Naive thymus-derived CD4-positive, alpha-beta T cell (primary cell): Measurements from ENCODE around the gene LIN7B. TPM values are rescaled to one million over a fixed set of nuclear protein-coding genes. Genes with fewer than 3 reads are reported as not detected.

Source experiments
- ATAC-seq: fragments of 150-1000 bp; cut with Tn5 transposase; 2 replicates; pipeline ENCODE4 v1.10.0; 2021; ENCODE audit warnings: mild to moderate bottlenecking, moderate library complexity
- CTCF ChIA-PET: fragments of 350-600 bp; sonication (Branson Sonifier 250); formaldehyde crosslinking; loops from one replicate; lab custom pipeline; 2021; ENCODE audit warnings: antibody characterized with exemption; lab: Charles Lee
- POLR2A ChIA-PET: fragments of 350-600 bp; sonication (Branson Sonifier 250); formaldehyde crosslinking; loops from one replicate; lab custom pipeline; 2021; ENCODE audit warnings: antibody characterized with exemption, inconsistent platforms; lab: Charles Lee
- DNase-seq, 9 donors: peaks; one replicate each; pipeline versions ENCODE4 v3.0.0 to v3.0.0-alpha.2; 2020 to 2022; ENCODE audit warnings: mixed read lengths in 1 of 9
- H3K27ac ChIP-seq: one replicate; pipeline ENCODE4 v1.7.0; 2013; ENCODE audit warnings: mild to moderate bottlenecking, low read depth, low read length, moderate library complexity
- H3K27me3 ChIP-seq, 2 donors: one replicate each; pipeline ENCODE4 v1.7.0; 2013; ENCODE audit warnings: low read length in 2 of 2, mild to moderate bottlenecking in 2 of 2, moderate library complexity in 2 of 2; ENCODE audit not compliant: control insufficient read depth in 2 of 2, insufficient read depth in 2 of 2
- H3K36me3 ChIP-seq, 3 experiments: 1 replicate in 2 of 3; 2 replicates in 1 of 3; pipeline ENCODE4 v1.7.0; 2013; ENCODE audit warnings: low read length in 3 of 3, mild to moderate bottlenecking in 3 of 3, moderate library complexity in 1 of 3; ENCODE audit not compliant: insufficient read depth in 3 of 3, control insufficient read depth in 2 of 3
- H3K4me1 ChIP-seq, 2 donors: one replicate each; pipeline ENCODE4 v1.7.0; 2013; ENCODE audit warnings: low read length in 2 of 2, mild to moderate bottlenecking in 2 of 2, moderate library complexity in 1 of 2; ENCODE audit not compliant: control insufficient read depth in 2 of 2, insufficient read depth in 2 of 2
- H3K4me3 ChIP-seq: 2 replicates; pipeline ENCODE4 v1.7.0; 2013; ENCODE audit warnings: mild to moderate bottlenecking, low read length
- H3K9me3 ChIP-seq, 3 experiments: 1 replicate in 2 of 3; 2 replicates in 1 of 3; pipeline ENCODE4 v1.7.0; 2013; ENCODE audit warnings: low read length in 3 of 3; ENCODE audit not compliant: control insufficient read depth in 2 of 3
- H3K27ac Mint-ChIP-seq, 9 donors: one replicate each; pipeline ENCODE4 v1.8.0; 2020 to 2022; ENCODE audit warnings: mixed read lengths in 9 of 9, mild to moderate bottlenecking in 8 of 9, moderate library complexity in 5 of 9, inconsistent platforms in 2 of 9
- H3K27me3 Mint-ChIP-seq, 5 donors: one replicate each; pipeline ENCODE4 v1.8.0; 2021 to 2022; ENCODE audit warnings: mixed read lengths in 5 of 5, mild to moderate bottlenecking in 1 of 5
- H3K36me3 Mint-ChIP-seq, 5 donors: one replicate each; pipeline ENCODE4 v1.8.0; 2020 to 2022; ENCODE audit warnings: mixed read lengths in 5 of 5, mild to moderate bottlenecking in 3 of 5, inconsistent platforms in 1 of 5
- H3K4me1 Mint-ChIP-seq, 7 donors: one replicate each; pipeline ENCODE4 v1.8.0; 2020 to 2022; ENCODE audit warnings: mixed read lengths in 7 of 7, mild to moderate bottlenecking in 3 of 7, inconsistent platforms in 1 of 7
- H3K4me3 Mint-ChIP-seq, 10 donors: one replicate each; pipeline ENCODE4 v1.8.0; 2020 to 2022; ENCODE audit warnings: mild to moderate bottlenecking in 10 of 10, mixed read lengths in 10 of 10, moderate library complexity in 6 of 10, inconsistent platforms in 2 of 10
- H3K9me3 Mint-ChIP-seq, 11 donors: one replicate each; pipeline ENCODE4 v1.8.0; 2020 to 2022; ENCODE audit warnings: mixed read lengths in 11 of 11, mild to moderate bottlenecking in 4 of 11, inconsistent platforms in 1 of 11, moderate library complexity in 1 of 11
- intact Hi-C, 2 donors: fragments of 100-400 bp; cut with micrococcal nuclease; formaldehyde crosslinking; loops; one replicate each; pipeline ENCODE4 v1.15.1; 2023
- polyA plus RNA-seq, 2 donors: library from polyadenylated mRNA; unstranded; fragments of 300-500 nt; fragmentation: Illumina TruSeq; gene quantifications; one replicate each; pipeline ENCODE4 v1.2.3, GENCODE V29; 2021
- total RNA-seq, 6 experiments: library from RNA in 5 of 6; stranded (reverse) in 5 of 6; gene quantifications; 1 replicate in 5 of 6; 2 replicates in 1 of 6; pipeline ENCODE4 v1.2.3 and lab custom pipeline; 2021 to 2026

The LIN7B gene
- total and polyA plus RNA-seq, 7 experiments from 2014 or later, result 3.7 to 21.7 (median 10.3) TPM

DNA sequence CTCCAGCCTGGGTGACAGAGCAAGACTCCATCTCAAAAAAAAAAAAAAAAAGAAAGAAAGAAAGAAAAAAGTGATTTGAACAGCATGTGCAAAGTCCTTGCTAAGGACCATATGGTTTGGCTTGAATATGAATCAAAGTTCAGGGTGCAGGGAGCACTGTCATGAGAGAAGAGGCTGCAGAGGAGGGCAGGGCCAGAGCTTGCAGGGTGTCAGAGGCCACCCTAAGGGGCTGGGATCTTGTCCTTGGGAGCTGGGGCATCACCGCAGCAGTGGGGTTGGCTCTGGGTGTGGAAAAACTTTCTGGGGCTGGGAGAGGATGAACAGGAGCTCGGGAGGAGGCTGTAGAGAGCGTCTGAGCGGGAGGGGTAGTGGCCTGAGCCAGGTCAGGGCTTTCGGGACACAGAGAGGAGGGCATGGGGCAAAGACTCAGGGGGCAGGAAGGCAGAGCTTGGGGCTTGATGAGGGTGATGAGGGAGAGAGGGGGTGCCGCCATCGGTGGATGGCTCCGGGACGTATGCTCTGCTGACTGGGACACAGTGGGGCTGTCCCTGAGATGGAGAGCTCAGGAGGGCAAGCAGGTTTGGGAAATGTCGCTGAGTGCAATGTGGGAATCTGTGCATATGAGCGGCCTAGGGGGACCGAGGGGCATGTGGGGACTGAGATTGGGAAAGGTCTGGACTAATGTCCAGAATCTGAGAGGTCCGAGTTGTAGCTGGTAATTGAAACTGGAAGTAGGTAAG is 46.5 kb downstream of the LIN7B start:
- CTCF ChIA-PET, result no interaction called here
- Mint-ChIP-seq H3K9me3 (no peaks in the 10 kb centered on the region), H3K36me3 (peaks cover 0 to 4% (median 0%) of the 10 kb centered on the region in 5 donors), H3K4me1 (peaks cover 5 to 12% (median 7%) of the 10 kb centered on the region in 7 donors), H3K27ac (no peak overlapping the region), H3K27me3 (peaks cover 34 to 49% (median 40%) of the 10 kb centered on the region in 5 donors), H3K4me3 (no peak overlapping the region)
- Histone ChIP-seq H3K36me3 (no peaks in the 10 kb centered on the region), H3K27me3 (peaks cover 0 to 12% of the 10 kb centered on the region in 2 donors), H3K4me3 (no peak overlapping the region), H3K27ac (no peak overlapping the region), H3K9me3 (no peaks in the 10 kb centered on the region), H3K4me1 (peaks cover 0 to 7% of the 10 kb centered on the region in 2 donors)
- no peak for DNase-seq
- no peak for ATAC-seq
- intact Hi-C loops, result no loop called here
- POLR2A ChIA-PET, result no interaction called here

DNA sequence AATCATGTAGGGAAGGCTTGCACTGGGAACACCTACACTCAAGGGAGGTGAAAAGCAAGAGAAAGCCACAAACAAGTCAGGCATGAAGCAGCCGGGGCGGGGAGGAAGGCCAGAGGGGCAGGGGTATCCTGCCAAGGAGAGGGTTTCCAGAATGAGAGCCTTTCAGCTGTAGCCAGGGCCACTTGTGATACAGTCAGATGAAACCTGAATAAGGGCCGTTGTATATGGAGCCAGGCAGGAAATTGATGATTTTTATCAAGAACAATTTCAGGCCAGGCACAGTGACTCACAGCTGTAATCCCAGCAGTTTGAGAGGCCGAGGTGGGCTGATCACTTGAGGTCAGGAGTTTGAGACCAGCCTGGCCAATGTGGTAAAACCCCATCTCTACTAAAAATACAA is 47.8 kb downstream of the LIN7B start:
- peaks cover 28 to 47% (median 34%) of the 10 kb centered on the region in 5 donors for H3K27me3 Mint-ChIP-seq
- Histone ChIP-seq H3K36me3 (no peaks in the 10 kb centered on the region), H3K4me3 (no peak overlapping the region), H3K9me3 (no peaks in the 10 kb centered on the region), H3K27me3 (peaks cover 0 to 11% of the 10 kb centered on the region in 2 donors), H3K27ac (no peak overlapping the region), H3K4me1 (peaks cover 0 to 7% of the 10 kb centered on the region in 2 donors)
- POLR2A ChIA-PET, result no interaction called here
- H3K4me1 Mint-ChIP-seq, result peaks cover 5 to 12% (median 7%) of the 10 kb centered on the region in 7 donors
- H3K9me3 Mint-ChIP-seq, result no peaks in the 10 kb centered on the region
- H3K36me3 Mint-ChIP-seq, result peaks cover 0 to 4% (median 0%) of the 10 kb centered on the region in 5 donors
- no peak for ATAC-seq
- no peak for DNase-seq
- H3K4me3 Mint-ChIP-seq, result no peak overlapping the region
- intact Hi-C loops, result no loop called here
- CTCF ChIA-PET, result interaction anchor here (0.6 kb wide), 1 partner anchor 334 kb away, joined by 3 read pairs; no protein-coding TSS in a partner anchor
- H3K27ac Mint-ChIP-seq, result peak overlapping the region in 1 of 9 donors; percentile 51

DNA sequence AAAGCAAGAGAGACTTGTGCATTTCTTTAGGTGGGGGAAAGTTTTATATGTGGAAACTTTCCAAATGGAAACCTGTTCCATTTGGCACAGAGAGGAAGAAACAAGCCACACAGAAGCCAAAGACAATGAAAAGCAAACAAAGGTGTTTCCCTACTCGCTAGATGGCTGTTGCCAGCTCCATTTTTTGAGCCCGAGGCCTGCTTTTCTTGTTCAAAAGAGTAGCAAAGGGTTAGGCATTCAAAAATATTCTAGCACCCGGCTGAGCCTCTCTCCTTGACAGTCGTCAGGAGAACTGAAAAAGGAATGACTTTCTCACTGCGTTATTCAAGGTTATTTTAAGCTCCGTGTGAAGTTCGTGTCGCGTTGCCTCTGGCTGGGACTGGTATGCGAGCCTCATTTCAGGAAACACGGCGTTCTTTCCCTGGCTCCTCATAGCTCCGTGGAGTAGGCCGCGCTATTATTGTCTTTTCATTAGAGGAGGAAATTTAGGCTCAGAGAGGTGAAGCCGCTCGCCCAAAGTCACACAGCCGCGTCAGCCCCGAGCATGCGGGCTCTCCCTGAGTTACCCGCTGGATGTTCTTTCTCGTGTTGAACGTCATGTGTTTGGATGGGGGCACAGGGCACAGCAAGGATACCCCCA is 51.1 kb downstream of the LIN7B start:
- CTCF ChIA-PET, result interaction anchor here (1.9 kb wide), 1 partner anchor 19 kb away, joined by 4 read pairs; no protein-coding TSS in a partner anchor

DNA sequence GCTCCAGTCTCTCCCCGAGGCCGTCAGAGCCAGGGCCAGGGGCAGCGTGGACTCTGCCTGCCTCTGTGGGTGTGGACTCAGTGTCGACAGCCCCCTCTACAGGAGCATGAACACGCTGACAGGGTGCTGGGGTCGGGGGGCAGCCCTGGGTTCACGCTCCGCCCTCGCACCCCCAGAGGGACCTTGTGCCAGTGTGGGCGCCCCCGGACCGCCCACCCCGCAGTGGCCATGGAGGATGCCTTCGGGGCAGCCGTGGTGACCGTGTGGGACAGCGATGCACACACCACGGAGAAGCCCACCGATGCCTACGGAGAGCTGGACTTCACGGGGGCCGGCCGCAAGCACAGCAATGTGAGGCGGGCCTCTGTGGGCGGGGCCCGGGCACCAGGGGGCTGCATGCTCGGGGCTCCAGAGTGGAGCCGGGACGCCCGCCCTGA is 51.7 kb downstream of the LIN7B start:
- Mint-ChIP-seq H3K9me3 (no peaks in the 10 kb centered on the region), H3K27me3 (peaks cover 3 to 13% (median 4%) of the 10 kb centered on the region in 5 donors), H3K4me1 (no peaks in the 10 kb centered on the region), H3K27ac (no peak overlapping the region), H3K4me3 (no peak overlapping the region), H3K36me3 (no peaks in the 10 kb centered on the region)
- ChIA-PET POLR2A (no interaction called here), CTCF (interaction anchor here (1.9 kb wide), 1 partner anchor 19 kb away, joined by 4 read pairs; no protein-coding TSS in a partner anchor)
- intact Hi-C loops, result no loop called here
- no peaks in the 10 kb centered on the region for H3K4me1 ChIP-seq
- no peak for ATAC-seq
- H3K27ac ChIP-seq, result no peak overlapping the region
- H3K36me3 ChIP-seq, result no peaks in the 10 kb centered on the region
- H3K27me3 ChIP-seq, result no peaks in the 10 kb centered on the region
- no peaks in the 10 kb centered on the region for H3K9me3 ChIP-seq
- H3K4me3 ChIP-seq, result no peak overlapping the region
- DNase-seq, result no peak

More for the DNA sequence above, 51.1 kb downstream of the LIN7B start:
- DNase-seq (no peak), ATAC-seq (no peak)
- Mint-ChIP-seq H3K9me3 (no peaks in the 10 kb centered on the region), H3K27ac (no peak overlapping the region), H3K36me3 (no peaks in the 10 kb centered on the region), H3K4me1 (no peaks in the 10 kb centered on the region), H3K27me3 (peaks cover 9 to 19% (median 10%) of the 10 kb centered on the region in 5 donors), H3K4me3 (no peak overlapping the region)
- Histone ChIP-seq H3K27ac (no peak overlapping the region), H3K36me3 (no peaks in the 10 kb centered on the region), H3K4me3 (no peak overlapping the region), H3K4me1 (no peaks in the 10 kb centered on the region), H3K9me3 (no peaks in the 10 kb centered on the region), H3K27me3 (no peaks in the 10 kb centered on the region)
- POLR2A ChIA-PET, result no interaction called here
- intact Hi-C loops, result no loop called here

DNA sequence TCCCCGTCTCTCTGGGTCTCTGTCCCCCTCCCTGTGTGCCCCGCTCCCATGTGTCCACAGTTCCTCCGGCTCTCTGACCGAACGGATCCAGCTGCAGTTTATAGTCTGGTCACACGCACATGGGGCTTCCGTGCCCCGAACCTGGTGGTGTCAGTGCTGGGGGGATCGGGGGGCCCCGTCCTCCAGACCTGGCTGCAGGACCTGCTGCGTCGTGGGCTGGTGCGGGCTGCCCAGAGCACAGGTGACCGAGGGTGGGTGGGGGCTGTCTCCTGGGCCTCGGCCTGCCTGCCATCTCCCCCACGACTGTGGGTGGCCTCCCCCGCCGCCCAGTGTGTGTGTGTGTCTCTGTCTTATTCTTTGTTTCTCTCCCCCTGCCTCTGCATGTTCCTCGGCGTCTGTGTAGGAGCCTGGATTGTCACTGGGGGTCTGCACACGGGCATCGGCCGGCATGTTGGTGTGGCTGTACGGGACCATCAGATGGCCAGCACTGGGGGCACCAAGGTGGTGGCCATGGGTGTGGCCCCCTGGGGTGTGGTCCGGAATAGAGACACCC is 53.8 kb downstream of the LIN7B start:
- no peak overlapping the region for H3K27ac Mint-ChIP-seq
- Histone ChIP-seq H3K9me3 (no peaks in the 10 kb centered on the region), H3K27ac (no peak overlapping the region), H3K36me3 (no peaks in the 10 kb centered on the region), H3K27me3 (no peaks in the 10 kb centered on the region), H3K4me3 (no peak overlapping the region), H3K4me1 (no peaks in the 10 kb centered on the region)
- H3K36me3 Mint-ChIP-seq, result no peaks in the 10 kb centered on the region
- no peaks in the 10 kb centered on the region for H3K9me3 Mint-ChIP-seq
- H3K27me3 Mint-ChIP-seq, result peaks cover 0 to 10% (median 0%) of the 10 kb centered on the region in 5 donors
- ATAC-seq (no peak), DNase-seq (no peak)
- ChIA-PET POLR2A (no interaction called here), CTCF (no interaction called here)
- H3K4me1 Mint-ChIP-seq, result no peaks in the 10 kb centered on the region
- H3K4me3 Mint-ChIP-seq, result no peak overlapping the region
- intact Hi-C loops, result no loop called here
